Effector memory CD8-positive, alpha-beta T cell (primary cell): ENCODE data around the gene MT1B.

Experiments used
- ATAC-seq: fragments of 150-1000 bp; cut with Tn5 transposase; replicated peaks from 2 replicates; pipeline ENCODE4 v1.10.0; 2021; ENCODE audit warnings: mild to moderate bottlenecking, moderate library complexity
- DNase-seq, 3 experiments: peaks; one replicate each; pipeline ENCODE4 v3.0.0; 2021
- H3K27ac Mint-ChIP-seq, 2 donors: one replicate each; pipeline ENCODE4 v1.8.0; 2022; ENCODE audit warnings: mild to moderate bottlenecking in 2 of 2, mixed read lengths in 2 of 2, moderate library complexity in 2 of 2
- H3K27me3 Mint-ChIP-seq, 2 donors: one replicate each; pipeline ENCODE4 v1.8.0; 2022; ENCODE audit warnings: mixed read lengths in 2 of 2
- H3K36me3 Mint-ChIP-seq: one replicate; pipeline ENCODE4 v1.8.0; 2022; ENCODE audit warnings: mild to moderate bottlenecking, moderate library complexity, mixed read lengths; ENCODE audit not compliant: insufficient read depth
- H3K4me1 Mint-ChIP-seq, 2 donors: one replicate each; pipeline ENCODE4 v1.8.0; 2022; ENCODE audit warnings: low read depth in 2 of 2, mixed read lengths in 2 of 2
- H3K4me3 Mint-ChIP-seq, 2 donors: one replicate each; pipeline ENCODE4 v1.8.0; 2022; ENCODE audit warnings: mild to moderate bottlenecking in 2 of 2, mixed read lengths in 2 of 2, moderate library complexity in 2 of 2
- H3K9me3 Mint-ChIP-seq, 2 donors: one replicate each; pipeline ENCODE4 v1.8.0; 2022; ENCODE audit warnings: mixed read lengths in 2 of 2

Gene MT1B

DNA sequence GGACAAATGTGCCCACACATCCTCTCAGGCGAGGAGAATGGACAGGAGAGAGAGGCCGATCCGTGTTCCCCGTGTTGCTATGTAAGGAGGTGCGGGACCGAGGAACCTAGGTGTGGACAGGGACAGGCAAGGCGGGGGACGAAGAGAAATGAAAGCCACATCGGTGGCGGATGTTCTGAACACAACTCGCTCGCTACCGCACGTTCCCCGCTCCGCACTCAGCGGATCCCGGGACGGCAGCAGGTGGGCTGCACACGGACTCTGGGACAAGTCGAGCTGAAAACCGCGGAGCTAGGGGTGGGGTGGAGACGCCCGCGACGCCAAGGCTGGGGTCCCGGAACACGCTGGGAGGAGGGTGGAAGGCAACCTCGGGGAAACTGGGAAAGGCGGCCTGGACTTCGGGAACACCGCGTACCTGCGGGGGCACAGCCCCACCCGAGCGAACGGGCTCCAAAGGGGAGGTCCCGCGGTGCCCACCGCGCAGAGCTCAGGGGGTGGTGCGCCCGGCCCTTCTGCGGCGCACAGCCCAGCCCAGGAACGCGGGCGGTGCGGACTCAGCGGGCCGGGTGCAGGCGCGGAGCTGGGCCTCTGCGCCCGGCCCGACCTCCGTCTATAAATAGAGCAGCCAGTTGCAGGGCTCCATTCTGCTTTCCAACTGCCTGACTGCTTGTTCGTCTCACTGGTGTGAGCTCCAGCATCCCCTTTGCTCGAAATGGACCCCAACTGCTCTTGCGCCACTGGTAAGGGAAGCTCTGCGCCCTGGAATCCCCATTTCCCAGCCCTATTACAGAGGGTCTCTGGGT is 26.3 kb upstream of the MT1B start, which contains the start of gene MT1E:
Gene MT1E, plus strand, starts transcription at position 642 of the 803 bp plus-strand sequence. Its CDS starts 71 bp downstream, at position 713.
- peaks cover 0 to 36% of the 10 kb centered on the region in 2 donors for H3K27me3 Mint-ChIP-seq
- H3K4me3 Mint-ChIP-seq, result peak within 1 kb of the TSS; percentile 94 to 95
- DNase-seq, result peak in 2 of 3 experiments; percentile 38 to 56
- peaks cover 12 to 13% of the 10 kb centered on the region in 2 donors for H3K4me1 Mint-ChIP-seq
- peak; percentile 95 for ATAC-seq
- H3K36me3 Mint-ChIP-seq, result peaks cover 2% of the 10 kb centered on the region
- H3K27ac Mint-ChIP-seq, result peak within 1 kb of the TSS; percentile 85 to 90
- H3K9me3 Mint-ChIP-seq, result no peaks in the 10 kb centered on the region

DNA sequence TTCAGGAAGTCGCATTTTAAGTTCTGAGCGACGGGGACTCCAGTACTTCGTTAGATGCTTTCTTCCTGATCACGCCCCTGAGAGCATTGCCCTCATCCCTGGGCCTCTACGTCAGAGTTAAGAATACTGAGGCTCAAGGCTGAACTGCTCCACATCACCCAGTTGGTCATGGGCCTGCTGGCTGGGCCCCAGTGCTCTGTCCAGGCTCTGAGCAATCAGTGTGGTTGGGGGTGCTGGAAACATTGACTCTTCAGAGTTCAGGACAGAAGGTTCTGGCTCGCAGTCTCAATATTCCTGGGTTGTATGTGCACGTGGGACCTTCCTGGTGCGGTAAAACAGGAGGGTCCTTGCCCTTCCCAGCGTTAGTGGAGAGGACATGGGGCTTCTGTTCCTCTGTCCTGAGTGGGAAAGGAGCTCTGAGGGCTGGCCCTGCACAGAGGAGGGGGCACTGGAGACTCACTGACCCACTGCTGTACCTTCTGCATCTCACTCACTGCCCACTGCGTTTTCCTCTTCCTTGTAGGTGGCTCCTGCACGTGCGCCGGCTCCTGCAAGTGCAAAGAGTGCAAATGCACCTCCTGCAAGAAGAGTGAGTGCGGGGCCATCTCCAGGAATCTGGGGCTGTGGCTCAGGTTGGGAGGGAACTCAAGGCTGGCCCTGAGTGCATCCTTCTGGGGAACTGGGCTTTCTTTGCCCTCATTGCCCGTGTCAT is 25.6 kb upstream of the MT1B start:
- Mint-ChIP-seq H3K27me3 (peaks cover 0 to 44% of the 10 kb centered on the region in 2 donors), H3K9me3 (no peaks in the 10 kb centered on the region), H3K4me3 (peak overlapping the region; percentile 94 to 95), H3K4me1 (peaks cover 12 to 13% of the 10 kb centered on the region in 2 donors), H3K27ac (peak overlapping the region in 1 of 2 donors; percentile 90), H3K36me3 (peaks cover 2% of the 10 kb centered on the region)
- ATAC-seq (peak; percentile 17), DNase-seq (no peak)

DNA sequence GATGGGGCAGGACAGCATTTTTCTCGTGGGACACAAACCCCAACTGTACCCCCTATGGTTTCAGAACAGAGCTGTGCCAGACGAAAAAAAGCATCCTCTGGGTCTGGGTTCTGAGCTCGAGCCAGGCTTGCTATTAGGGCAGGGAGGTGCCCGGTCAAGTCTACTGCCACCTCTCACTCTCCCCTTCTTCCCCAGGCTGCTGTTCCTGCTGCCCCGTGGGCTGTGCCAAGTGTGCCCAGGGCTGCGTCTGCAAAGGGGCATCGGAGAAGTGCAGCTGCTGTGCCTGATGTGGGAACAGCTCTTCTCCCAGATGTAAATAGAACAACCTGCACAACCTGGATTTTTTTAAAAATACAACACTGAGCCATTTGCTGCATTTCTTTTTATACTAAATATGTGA is 25.0 kb upstream of the MT1B start:
- H3K36me3 Mint-ChIP-seq, result peaks cover 2% of the 10 kb centered on the region
- DNase-seq, result no peak
- ATAC-seq, result no peak
- no peak overlapping the region for H3K27ac Mint-ChIP-seq
- peak overlapping the region in 1 of 2 donors; percentile 95 for H3K4me3 Mint-ChIP-seq
- peaks cover 12 to 15% of the 10 kb centered on the region in 2 donors for H3K4me1 Mint-ChIP-seq
- H3K9me3 Mint-ChIP-seq, result no peaks in the 10 kb centered on the region
- H3K27me3 Mint-ChIP-seq, result peaks cover 5 to 50% of the 10 kb centered on the region in 2 donors

DNA sequence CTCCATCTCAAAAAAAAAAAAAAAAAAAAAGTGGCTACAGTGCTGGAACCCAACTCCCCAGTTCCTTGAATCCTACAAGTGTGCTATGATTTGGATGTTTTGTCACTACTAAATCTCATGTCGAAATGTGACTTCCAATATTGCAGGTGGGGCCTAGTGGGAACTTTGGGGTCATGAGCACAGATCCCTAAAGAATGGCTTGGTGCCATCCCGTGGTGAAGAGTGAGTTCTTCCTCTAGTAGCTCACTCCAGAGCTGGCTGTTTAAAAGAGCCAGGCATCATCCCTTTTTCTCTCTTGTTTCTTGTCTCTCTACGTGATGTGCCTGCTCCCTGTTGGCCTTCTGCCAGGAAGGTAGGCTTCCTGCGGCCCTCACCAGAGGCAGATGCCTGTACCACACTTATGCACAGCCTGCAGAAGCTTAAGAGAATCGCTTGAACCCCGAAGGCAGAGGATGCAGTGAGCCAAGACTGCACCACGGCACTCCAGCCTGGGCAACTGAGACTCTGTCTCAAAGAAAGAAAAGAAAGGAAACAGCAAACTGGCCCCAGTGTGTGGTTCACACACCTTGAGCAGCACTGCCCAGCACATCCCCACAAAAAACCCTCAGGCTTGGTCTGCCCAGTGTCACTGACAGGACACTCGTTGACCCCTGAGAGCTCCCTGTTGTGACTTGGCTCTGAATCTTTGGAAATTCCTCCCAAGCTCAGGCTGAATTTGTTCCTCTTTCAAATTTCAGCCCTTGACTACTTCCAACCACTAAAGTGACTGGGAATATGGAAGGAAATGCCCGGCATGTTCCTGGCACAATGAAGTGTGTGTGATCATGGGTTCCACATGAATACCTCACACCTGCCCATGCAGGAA is 23.0 kb upstream of the MT1B start:
- H3K27ac Mint-ChIP-seq, result no peak overlapping the region
- ATAC-seq, result no peak
- peaks cover 22 to 70% of the 10 kb centered on the region in 2 donors for H3K27me3 Mint-ChIP-seq
- H3K4me1 Mint-ChIP-seq, result peaks cover 14 to 17% of the 10 kb centered on the region in 2 donors
- H3K9me3 Mint-ChIP-seq, result no peaks in the 10 kb centered on the region
- no peak overlapping the region for H3K4me3 Mint-ChIP-seq
- DNase-seq, result no peak
- H3K36me3 Mint-ChIP-seq, result no peaks in the 10 kb centered on the region

DNA sequence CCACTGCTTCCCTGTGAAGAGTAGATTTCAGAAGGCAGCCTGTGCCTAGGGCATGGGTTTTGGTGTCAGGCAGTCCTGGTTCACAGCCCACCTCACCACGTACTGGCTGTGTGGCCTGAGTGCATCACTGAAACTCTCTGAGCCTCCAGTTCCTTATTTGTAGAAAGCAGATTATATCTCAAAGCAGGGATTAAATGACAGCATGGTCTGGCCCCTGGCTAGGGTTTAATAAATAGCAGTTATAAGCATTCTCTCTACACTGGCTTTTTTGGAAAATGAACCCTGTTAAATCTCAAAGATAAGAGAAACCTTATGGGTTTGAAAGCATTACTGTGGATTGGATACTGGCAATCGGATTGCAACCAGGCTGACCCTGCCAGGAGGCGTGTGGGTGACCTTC is 22.2 kb upstream of the MT1B start:
- Mint-ChIP-seq H3K4me3 (no peak overlapping the region), H3K27ac (no peak overlapping the region), H3K27me3 (peaks cover 30 to 78% of the 10 kb centered on the region in 2 donors)

DNA sequence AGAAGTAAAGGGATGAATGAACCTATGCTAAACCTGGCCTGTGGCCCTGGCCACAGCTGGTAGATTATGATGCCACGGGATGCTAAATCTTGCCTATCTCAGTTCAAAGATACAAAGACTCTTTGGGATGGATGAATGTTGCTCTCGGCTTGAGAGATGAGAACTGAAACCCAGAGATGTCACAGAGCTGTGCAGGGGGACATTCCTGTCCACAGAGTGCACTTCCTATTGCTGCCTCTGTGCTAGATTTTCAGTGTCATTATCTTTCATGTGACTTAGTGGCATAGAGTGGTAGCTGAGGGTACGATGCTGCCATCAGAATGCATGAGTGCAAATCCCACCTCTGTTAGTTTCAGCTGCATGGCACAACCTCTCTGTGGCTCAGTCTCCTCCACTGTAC is 21.6 kb upstream of the MT1B start:
- Mint-ChIP-seq H3K4me1 (peaks cover 17 to 18% of the 10 kb centered on the region in 2 donors), H3K36me3 (no peaks in the 10 kb centered on the region), H3K9me3 (no peaks in the 10 kb centered on the region), H3K27ac (no peak overlapping the region), H3K27me3 (peaks cover 36 to 78% of the 10 kb centered on the region in 2 donors), H3K4me3 (no peak overlapping the region)
- ATAC-seq (peak; percentile 23), DNase-seq (no peak)

More for the DNA sequence above, 22.2 kb upstream of the MT1B start:
- Mint-ChIP-seq H3K36me3 (no peaks in the 10 kb centered on the region), H3K4me1 (peaks cover 15 to 17% of the 10 kb centered on the region in 2 donors), H3K9me3 (no peaks in the 10 kb centered on the region)
- DNase-seq (no peak), ATAC-seq (no peak)

DNA sequence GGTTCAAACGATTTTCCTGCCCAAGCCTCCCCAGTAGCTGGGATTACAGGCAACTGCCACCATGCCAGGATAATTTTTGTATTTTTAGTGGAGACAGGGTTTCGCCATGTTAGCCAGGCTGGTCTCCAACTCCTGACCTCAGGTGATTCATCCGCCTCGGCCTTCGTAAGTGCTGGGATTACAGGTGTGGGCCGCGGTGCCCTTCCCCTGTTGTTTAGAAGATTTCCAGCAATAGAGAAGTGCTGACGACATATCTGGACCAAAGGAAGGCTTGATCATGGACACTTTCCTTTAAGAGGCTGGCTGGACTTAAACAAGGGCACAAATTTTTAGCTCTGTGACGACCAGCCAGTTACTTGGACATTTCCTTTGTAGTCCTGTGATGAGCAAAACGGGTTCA is 20.5 kb upstream of the MT1B start:
- H3K4me3 Mint-ChIP-seq, result no peak overlapping the region
- no peak overlapping the region for H3K27ac Mint-ChIP-seq
- H3K36me3 Mint-ChIP-seq, result no peaks in the 10 kb centered on the region

DNA sequence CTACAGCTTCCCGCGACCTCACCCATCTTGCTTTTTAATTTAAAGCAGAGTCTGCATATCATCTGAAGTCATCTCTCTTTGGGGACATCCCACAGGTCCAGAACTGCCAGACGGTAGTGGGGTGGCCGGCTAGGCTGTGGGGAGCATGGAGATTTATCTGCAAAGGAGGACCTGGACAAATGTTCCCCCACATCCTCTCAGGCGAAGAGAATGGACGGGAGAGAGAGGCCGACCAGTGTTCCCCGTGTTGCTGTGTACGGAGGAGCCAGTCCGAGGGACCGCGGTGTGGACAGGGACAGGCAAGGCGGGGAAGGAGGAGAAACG is 19.9 kb upstream of the MT1B start:
- Mint-ChIP-seq H3K4me1 (peaks cover 10 to 17% of the 10 kb centered on the region in 2 donors), H3K27ac (no peak overlapping the region), H3K9me3 (no peaks in the 10 kb centered on the region), H3K27me3 (peaks cover 49 to 78% of the 10 kb centered on the region in 2 donors), H3K4me3 (peak overlapping the region; percentile 63 to 71), H3K36me3 (no peaks in the 10 kb centered on the region)
- no peak for ATAC-seq
- DNase-seq, result no peak

More for the DNA sequence above, 20.5 kb upstream of the MT1B start:
- H3K9me3 Mint-ChIP-seq, result no peaks in the 10 kb centered on the region
- H3K4me1 Mint-ChIP-seq, result peaks cover 10 to 15% of the 10 kb centered on the region in 2 donors
- no peak for ATAC-seq
- H3K27me3 Mint-ChIP-seq, result peaks cover 43 to 78% of the 10 kb centered on the region in 2 donors
- DNase-seq, result no peak

DNA sequence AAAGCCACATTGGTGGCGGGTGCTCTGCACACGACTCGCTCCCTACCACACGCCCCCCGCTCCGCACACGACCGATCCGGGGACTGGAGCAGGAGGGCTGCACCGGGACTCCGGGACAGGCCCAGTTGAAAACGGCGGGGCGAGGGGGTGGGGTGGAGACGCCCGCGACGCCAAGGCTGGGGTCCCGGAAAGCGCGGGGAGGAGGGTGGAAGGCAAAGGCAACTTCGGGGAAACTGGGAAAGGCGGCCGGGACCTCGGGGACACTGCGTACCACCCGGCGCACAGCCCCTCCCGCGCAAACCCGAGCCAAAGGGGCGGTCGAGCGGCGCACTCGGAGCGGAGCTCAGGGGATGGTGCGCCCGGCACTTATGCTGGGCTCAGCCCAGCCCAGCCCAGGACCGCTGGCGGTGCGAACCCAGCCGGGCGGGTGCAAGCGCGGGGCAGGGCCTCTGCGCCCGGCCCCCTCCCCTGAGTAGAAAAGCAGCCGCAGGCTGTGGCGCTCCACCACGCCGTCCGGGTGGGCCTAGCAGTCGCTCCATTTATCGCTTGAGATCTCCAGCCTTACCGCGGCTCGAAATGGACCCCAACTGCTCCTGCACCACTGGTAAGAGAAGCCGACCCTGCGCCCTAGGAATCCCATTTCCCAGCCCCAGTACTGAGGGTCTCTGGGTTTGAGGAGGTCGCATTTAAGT is 19.4 kb upstream of the MT1B start, which contains the start of gene MT1M:
Gene MT1M, plus strand, starts transcription at position 504 of the 692 bp plus-strand sequence. Its CDS starts 73 bp downstream, at position 577.
- Mint-ChIP-seq H3K36me3 (no peaks in the 10 kb centered on the region), H3K4me1 (peaks cover 10 to 17% of the 10 kb centered on the region in 2 donors), H3K9me3 (no peaks in the 10 kb centered on the region), H3K27me3 (peaks cover 54 to 83% of the 10 kb centered on the region in 2 donors), H3K27ac (no peak within 1 kb of the TSS), H3K4me3 (peak within 1 kb of the TSS; percentile 63 to 71)
- ATAC-seq, result peak; percentile 63
- no peak for DNase-seq

DNA sequence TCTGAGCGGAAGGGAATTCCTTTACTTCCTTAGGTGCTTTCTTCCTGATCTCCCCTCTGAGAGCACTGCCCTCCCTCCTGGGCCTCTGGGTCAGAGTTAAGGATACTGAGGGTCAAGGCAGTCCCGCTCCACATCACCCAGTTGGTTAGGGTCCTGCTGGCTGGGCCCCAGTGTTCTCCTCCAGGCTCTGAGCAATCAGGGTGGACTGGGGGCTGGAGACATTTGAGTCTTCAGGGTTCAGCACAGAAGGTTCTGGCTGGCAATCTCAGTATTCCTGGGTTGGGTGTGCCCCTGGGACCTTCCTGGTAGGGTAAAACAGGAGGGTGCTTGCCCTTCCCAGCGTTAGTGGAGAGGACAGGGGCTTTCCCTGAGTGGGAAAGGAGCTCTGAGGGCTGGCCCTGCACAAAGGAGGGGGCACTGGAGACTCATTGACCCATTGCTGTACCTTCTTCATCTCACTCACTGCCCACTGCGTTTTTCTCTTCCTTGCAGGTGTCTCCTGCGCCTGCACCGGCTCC is 18.8 kb upstream of the MT1B start:
- H3K4me3 Mint-ChIP-seq, result peak overlapping the region; percentile 63 to 71
- no peaks in the 10 kb centered on the region for H3K9me3 Mint-ChIP-seq
- H3K27me3 Mint-ChIP-seq, result peaks cover 60 to 89% of the 10 kb centered on the region in 2 donors
- no peak for ATAC-seq
- H3K27ac Mint-ChIP-seq, result no peak overlapping the region
- H3K4me1 Mint-ChIP-seq, result peaks cover 14 to 21% of the 10 kb centered on the region in 2 donors
- DNase-seq, result no peak
- H3K36me3 Mint-ChIP-seq, result no peaks in the 10 kb centered on the region

DNA sequence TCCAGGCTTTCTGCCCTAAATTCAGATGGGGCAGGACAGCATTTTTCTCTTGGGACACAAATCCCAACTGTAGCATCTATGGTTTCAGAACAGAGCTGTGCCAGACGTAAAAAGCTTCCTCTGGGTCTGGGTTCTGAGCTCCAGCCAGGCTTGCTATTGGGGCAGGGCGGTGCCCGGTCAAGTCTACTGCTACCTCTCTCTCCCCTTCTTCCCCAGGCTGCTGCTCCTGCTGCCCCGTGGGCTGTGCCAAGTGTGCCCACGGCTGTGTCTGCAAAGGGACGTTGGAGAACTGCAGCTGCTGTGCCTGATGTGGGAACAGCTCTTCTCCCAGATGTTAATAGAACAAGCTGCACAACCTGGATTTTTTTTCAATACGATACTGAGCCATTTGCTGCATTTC is 18.2 kb upstream of the MT1B start:
- ATAC-seq, result no peak
- Mint-ChIP-seq H3K4me1 (peaks cover 16 to 23% of the 10 kb centered on the region in 2 donors), H3K27ac (no peak overlapping the region), H3K9me3 (no peaks in the 10 kb centered on the region), H3K27me3 (peaks cover 66 to 93% of the 10 kb centered on the region in 2 donors), H3K36me3 (no peaks in the 10 kb centered on the region), H3K4me3 (no peak overlapping the region)
- no peak for DNase-seq

DNA sequence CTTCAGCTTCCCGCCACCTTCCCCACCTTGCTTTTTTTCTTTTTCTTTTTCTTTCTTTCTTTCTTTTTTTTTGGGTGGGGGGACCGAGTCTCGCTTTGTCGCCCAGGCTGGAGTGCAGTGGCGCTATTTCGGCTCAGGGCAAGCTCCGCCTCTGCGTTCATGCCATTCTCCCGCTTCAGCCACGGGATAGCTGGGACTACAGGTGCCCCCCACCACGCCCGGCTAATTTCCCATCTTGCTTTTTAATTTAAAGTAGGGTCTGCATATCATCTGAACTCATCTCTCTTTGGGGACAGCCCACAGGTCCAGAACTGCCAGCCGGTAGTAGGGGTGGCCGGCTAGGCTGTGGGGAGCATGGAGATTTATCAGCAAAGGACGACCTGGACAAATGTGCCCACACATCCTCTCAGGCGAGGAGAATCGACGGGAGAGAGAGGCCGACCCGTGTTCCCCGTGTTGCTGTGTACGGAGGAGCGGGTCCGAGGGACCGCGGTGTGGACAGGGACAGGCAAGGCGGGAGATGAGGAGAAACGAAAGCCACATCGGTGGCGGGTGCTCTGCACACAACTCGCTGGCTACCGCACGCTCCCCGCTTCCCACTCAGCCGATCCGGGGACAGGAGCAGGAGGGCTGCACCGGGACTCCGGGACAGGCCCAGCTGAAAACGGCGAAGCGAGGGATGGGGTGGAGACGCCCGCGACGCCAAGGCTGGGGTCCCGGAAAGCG is 16.8 kb upstream of the MT1B start:
- Mint-ChIP-seq H3K27ac (no peak overlapping the region), H3K27me3 (peaks cover 80 to 100% of the 10 kb centered on the region in 2 donors), H3K4me1 (peaks cover 16 to 21% of the 10 kb centered on the region in 2 donors), H3K4me3 (peak overlapping the region; percentile 70 to 74), H3K9me3 (no peaks in the 10 kb centered on the region), H3K36me3 (no peaks in the 10 kb centered on the region)
- DNase-seq (no peak), ATAC-seq (no peak)
